Smooth muscle cell (in vitro differentiated cells): ENCODE results near the gene GLDC. TPM values are rescaled to one million over a fixed set of nuclear protein-coding genes. Genes with fewer than 3 reads are reported as not detected.

ENCODE experiments used
- DNase-seq: peaks from one replicate; lab custom pipeline; 2025; ENCODE audit not compliant: unreplicated experiment; lab: John Stamatoyannopoulos, UW
- H2AFZ ChIP-seq: fragments of 200-600 bp; sonication (generic); 2 replicates; pipeline ENCODE4 v1.6.0; 2016; ENCODE audit warnings: antibody characterized with exemption, low read depth, mild to moderate bottlenecking
- H3F3A ChIP-seq: fragments of 200-600 bp; sonication (generic); 2 replicates; pipeline ENCODE4 v1.6.0; 2017; ENCODE audit warnings: antibody characterized with exemption, low read depth
- H3K27ac ChIP-seq: fragments of 200-600 bp; sonication (generic); 2 replicates; pipeline ENCODE4 v1.5.1; 2016; ENCODE audit warnings: low read depth, mild to moderate bottlenecking
- H3K27me3 ChIP-seq: fragments of 200-600 bp; sonication (generic); 2 replicates; pipeline ENCODE4 v1.6.1; 2016; ENCODE audit warnings: low read depth, mild to moderate bottlenecking
- H3K36me3 ChIP-seq: fragments of 200-600 bp; sonication (generic); 2 replicates; pipeline ENCODE4 v1.5.1; 2016; ENCODE audit warnings: low read depth
- H3K4me1 ChIP-seq: fragments of 200-600 bp; sonication (generic); 2 replicates; pipeline ENCODE4 v1.5.1; 2016; ENCODE audit warnings: low read depth
- H3K4me2 ChIP-seq: fragments of 200-600 bp; sonication (generic); 2 replicates; pipeline ENCODE4 v1.6.0; 2016; ENCODE audit warnings: mild to moderate bottlenecking
- H3K4me3 ChIP-seq: fragments of 200-600 bp; sonication (generic); 2 replicates; pipeline ENCODE4 v1.5.1; 2016; ENCODE audit warnings: mild to moderate bottlenecking
- H3K79me2 ChIP-seq: fragments of 200-600 bp; sonication (generic); 2 replicates; pipeline ENCODE4 v1.6.0; 2016; ENCODE audit warnings: low read depth, mild to moderate bottlenecking
- H3K9ac ChIP-seq: fragments of 200-600 bp; sonication (generic); 2 replicates; pipeline ENCODE4 v1.6.0; 2016; ENCODE audit warnings: low read depth
- H3K9me3 ChIP-seq: fragments of 200-600 bp; sonication (generic); replicated peaks from 2 replicates; pipeline ENCODE4 v1.5.1; 2016; ENCODE audit warnings: low read depth
- H4K20me1 ChIP-seq: fragments of 200-600 bp; sonication (generic); 2 replicates; pipeline ENCODE4 v1.6.0; 2016; ENCODE audit warnings: low read depth
- WGBS: methylation state at CpG from one replicate; pipeline ENCODE4 v1.1.7; 2016; ENCODE audit warnings: low lambda C conversion rate; 5-methylcytosine and 5-hydroxymethylcytosine counted together
- polyA plus RNA-seq: library from polyadenylated mRNA; unstranded; fragments of >200 nt; fragmentation: Nextera tagmentation; extraction: Ambion mirVana; gene quantifications from 2 replicates; pipeline ENCODE4 v1.2.1, GENCODE V29; 2016
- total RNA-seq: library from RNA; depleted of rRNA; stranded (reverse); fragments of >200 nt; gene quantifications from 2 replicates; pipeline ENCODE4 v1.2.3, GENCODE V29; 2014
- TF ChIP-seq, protein P1 (sequence below): fragments of 200-600 bp; sonication (generic); IDR thresholded peaks from 2 replicates; pipeline ENCODE4 v1.5.1; 2017; ENCODE audit warnings: borderline replicate concordance, mild to moderate bottlenecking, antibody characterized with exemption; ENCODE audit not compliant: insufficient read depth, poor library complexity, severe bottlenecking

The GLDC gene
- total and polyA plus RNA-seq, 2 experiments from 2014 or later: 0.13 to 0.45 TPM

DNA sequence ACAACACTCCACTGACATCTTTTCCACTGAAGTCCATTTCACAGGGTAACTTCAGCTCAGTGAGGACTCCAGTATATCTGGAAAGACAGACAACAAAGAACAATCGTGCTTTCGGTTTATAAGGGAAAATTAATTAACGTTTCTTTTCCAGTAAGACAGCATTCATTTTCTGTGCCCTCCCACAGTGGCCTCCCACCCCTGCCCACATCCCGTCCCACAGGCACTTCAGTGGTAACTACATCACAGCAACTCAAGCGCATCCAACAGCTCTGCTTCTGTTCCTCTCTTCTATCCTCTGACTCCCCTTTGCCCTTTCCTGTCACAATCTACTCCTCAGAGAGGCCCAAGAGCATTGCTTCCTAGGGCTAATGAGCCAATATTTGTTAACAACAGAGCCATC lies 40.3 kb downstream of the GLDC start:
- Histone ChIP-seq H2AFZ (no peak overlapping the region), H3K27ac (no peak overlapping the region), H3K79me2 (no peaks in the 10 kb centered on the region), H3K4me2 (no peak overlapping the region), H3K9ac (no peak overlapping the region), H3K36me3 (no peaks in the 10 kb centered on the region), H3K27me3 (no peaks in the 10 kb centered on the region), H3K4me3 (no peak overlapping the region), H3F3A (no peaks in the 10 kb centered on the region), H3K9me3 (no peaks in the 10 kb centered on the region), H3K4me1 (no peaks in the 10 kb centered on the region), H4K20me1 (no peaks in the 10 kb centered on the region)
- 89% methylated on average over 5 of the region's 5 CpGs for WGBS
- no peak for DNase-seq
- TF ChIP-seq, protein P1, sequence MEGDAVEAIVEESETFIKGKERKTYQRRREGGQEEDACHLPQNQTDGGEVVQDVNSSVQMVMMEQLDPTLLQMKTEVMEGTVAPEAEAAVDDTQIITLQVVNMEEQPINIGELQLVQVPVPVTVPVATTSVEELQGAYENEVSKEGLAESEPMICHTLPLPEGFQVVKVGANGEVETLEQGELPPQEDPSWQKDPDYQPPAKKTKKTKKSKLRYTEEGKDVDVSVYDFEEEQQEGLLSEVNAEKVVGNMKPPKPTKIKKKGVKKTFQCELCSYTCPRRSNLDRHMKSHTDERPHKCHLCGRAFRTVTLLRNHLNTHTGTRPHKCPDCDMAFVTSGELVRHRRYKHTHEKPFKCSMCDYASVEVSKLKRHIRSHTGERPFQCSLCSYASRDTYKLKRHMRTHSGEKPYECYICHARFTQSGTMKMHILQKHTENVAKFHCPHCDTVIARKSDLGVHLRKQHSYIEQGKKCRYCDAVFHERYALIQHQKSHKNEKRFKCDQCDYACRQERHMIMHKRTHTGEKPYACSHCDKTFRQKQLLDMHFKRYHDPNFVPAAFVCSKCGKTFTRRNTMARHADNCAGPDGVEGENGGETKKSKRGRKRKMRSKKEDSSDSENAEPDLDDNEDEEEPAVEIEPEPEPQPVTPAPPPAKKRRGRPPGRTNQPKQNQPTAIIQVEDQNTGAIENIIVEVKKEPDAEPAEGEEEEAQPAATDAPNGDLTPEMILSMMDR: no peak

DNA sequence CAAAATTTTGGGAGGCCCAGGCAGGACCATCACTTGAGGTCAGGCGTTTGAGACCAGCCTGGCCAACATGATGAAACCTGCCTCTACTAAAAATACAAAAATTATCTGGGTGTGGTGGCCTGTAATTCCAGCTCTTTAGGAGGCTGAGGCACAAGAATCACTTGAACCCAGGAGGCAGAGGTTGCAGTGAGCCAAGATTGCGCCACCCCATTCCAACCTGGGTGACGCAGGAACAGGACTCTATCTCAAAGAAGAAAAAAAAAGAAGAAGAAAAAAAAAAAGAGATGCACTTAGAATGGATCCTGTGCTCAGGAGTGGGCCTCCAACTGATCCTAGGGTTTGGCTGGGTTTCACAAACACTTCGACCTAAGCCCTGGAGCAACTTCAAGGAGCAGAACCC lies 45.1 kb downstream of the GLDC start:
- Histone ChIP-seq H3K27ac (no peak overlapping the region), H3K79me2 (no peaks in the 10 kb centered on the region), H3K4me3 (no peak overlapping the region), H3K36me3 (no peaks in the 10 kb centered on the region), H3K9me3 (no peaks in the 10 kb centered on the region), H3K9ac (no peak overlapping the region), H3K27me3 (no peaks in the 10 kb centered on the region), H3K4me2 (no peak overlapping the region), H3F3A (no peaks in the 10 kb centered on the region), H2AFZ (no peak overlapping the region), H4K20me1 (no peaks in the 10 kb centered on the region), H3K4me1 (no peaks in the 10 kb centered on the region)
- 92% methylated on average over 4 of the region's 4 CpGs for WGBS
- TF ChIP-seq, protein P1: no peak
- DNase-seq: no peak

DNA sequence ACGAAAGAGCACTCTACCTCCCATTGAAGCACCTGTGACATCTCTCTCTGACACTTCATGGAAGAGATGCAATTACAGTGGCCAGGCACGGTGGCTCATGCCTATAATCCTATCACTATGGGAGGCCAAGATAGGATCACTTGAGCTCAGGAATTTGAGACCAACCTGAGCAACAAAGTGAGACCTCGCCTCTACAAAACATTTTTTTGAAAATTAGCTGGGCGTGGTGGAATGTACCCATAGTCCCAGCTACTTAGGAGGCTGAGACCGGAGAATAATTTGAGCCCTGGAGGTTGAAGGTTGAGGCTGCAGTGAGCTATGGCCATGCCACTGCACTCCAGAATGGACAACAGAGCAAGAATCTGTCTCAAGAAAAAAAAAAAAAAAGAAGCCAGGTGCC lies 45.5 kb downstream of the GLDC start:
- no peak for DNase-seq
- TF ChIP-seq, protein P1: no peak
- H4K20me1 ChIP-seq: no peaks in the 10 kb centered on the region
- no peaks in the 10 kb centered on the region for H3K4me1 ChIP-seq
- H3K27me3 ChIP-seq: no peaks in the 10 kb centered on the region
- H2AFZ ChIP-seq: no peak overlapping the region
- no peaks in the 10 kb centered on the region for H3K36me3 ChIP-seq
- H3F3A ChIP-seq: no peaks in the 10 kb centered on the region
- H3K4me3 ChIP-seq: no peak overlapping the region
- 94% methylated on average over 5 of the region's 5 CpGs for WGBS
- H3K9me3 ChIP-seq: no peaks in the 10 kb centered on the region
- H3K79me2 ChIP-seq: no peaks in the 10 kb centered on the region
- H3K27ac ChIP-seq: no peak overlapping the region
- H3K9ac ChIP-seq: no peak overlapping the region
- H3K4me2 ChIP-seq: no peak overlapping the region

DNA sequence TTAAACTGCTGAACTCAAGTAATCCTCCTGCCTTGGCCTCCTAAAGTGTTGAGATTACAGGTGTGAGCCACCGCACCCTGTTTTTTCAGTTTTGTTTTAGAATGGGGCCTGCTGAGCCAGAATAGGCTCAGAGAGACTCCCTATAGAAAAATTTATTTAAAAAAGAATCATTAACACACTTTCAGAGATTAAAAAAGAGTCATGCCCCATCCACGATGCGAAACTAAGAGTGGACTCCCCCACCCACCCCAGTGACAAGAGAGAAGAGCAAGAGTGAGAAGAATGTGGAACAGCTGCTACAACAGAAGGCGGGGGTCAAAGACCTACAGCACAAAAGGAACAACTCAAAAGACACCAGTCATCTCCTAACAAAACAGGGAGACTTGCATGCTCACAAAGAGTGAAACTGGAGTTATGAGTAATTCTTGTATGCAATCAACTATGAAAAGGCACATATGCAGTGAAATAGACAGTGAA lies 47.2 kb downstream of the GLDC start:
- Histone ChIP-seq H3K9ac (no peak overlapping the region), H3K9me3 (no peaks in the 10 kb centered on the region), H3K79me2 (no peaks in the 10 kb centered on the region), H2AFZ (no peak overlapping the region), H3K36me3 (no peaks in the 10 kb centered on the region), H3K27me3 (no peaks in the 10 kb centered on the region), H3K4me1 (no peaks in the 10 kb centered on the region), H4K20me1 (no peaks in the 10 kb centered on the region), H3K4me3 (no peak overlapping the region), H3F3A (no peaks in the 10 kb centered on the region), H3K27ac (no peak overlapping the region), H3K4me2 (no peak overlapping the region)
- 98% methylated on average over 4 of the region's 4 CpGs for WGBS
- TF ChIP-seq, protein P1: no peak
- DNase-seq: no peak
